ENCODE results near the gene MAPK8. TPM values are rescaled to one million over a fixed set of nuclear protein-coding genes. Genes with fewer than 3 reads are reported as not detected.

MAPK8 gene
- total RNA-seq, 4 donors from 2014 or later, result 13.6 to 182 (median 41.7) TPM

- no peaks in the 10 kb centered on the region for H3K27me3 ChIP-seq
- H3K4me3 ChIP-seq, result no peak overlapping the region
- TF ChIP-seq POLR2A (IDR thresholded peaks at IDR 0.05), result no peak
- no peak for TF ChIP-seq CTCF (IDR thresholded peaks at IDR 0.05)
- intact Hi-C loops (cut with DNase I; ENCODE audit: low total_unique reads), result no loop called here
- no peaks in the 10 kb centered on the region for H3K9me3 ChIP-seq
- H3K4me1 ChIP-seq, result no peaks in the 10 kb centered on the region
- H3K36me3 ChIP-seq, result peaks cover 0 to 2% of the 10 kb centered on the region in 2 donors
- DNase-seq, result no peak
- no peak overlapping the region for H3K27ac ChIP-seq
These were observed 93.1 kb downstream of the MAPK8 start for GRCh38 chr10:48399551-48399950.

GRCh38 chr10:48400129-48400849, 93.8 kb downstream of the MAPK8 start:
- no peak for TF ChIP-seq CTCF (IDR thresholded peaks at IDR 0.05)
- TF ChIP-seq POLR2A (IDR thresholded peaks at IDR 0.05), result no peak

GRCh38 chr10:48400850-48401220, 94.4 kb downstream of the MAPK8 start:
- H3K4me3 ChIP-seq, result no peak overlapping the region
- no peak overlapping the region for H3K27ac ChIP-seq
- no peaks in the 10 kb centered on the region for H3K9me3 ChIP-seq
- no peak for DNase-seq
- intact Hi-C loops (cut with DNase I; ENCODE audit: low total_unique reads), result no loop called here
- no peaks in the 10 kb centered on the region for H3K36me3 ChIP-seq
- no peak for TF ChIP-seq CTCF (IDR thresholded peaks at IDR 0.05)
- no peak for TF ChIP-seq POLR2A (IDR thresholded peaks at IDR 0.05)
- H3K27me3 ChIP-seq, result no peaks in the 10 kb centered on the region
- no peaks in the 10 kb centered on the region for H3K4me1 ChIP-seq

More at GRCh38 chr10:48400129-48400849, 93.8 kb downstream of the MAPK8 start:
- Histone ChIP-seq H3K27ac (no peak overlapping the region), H3K4me3 (no peak overlapping the region), H3K36me3 (no peaks in the 10 kb centered on the region), H3K27me3 (no peaks in the 10 kb centered on the region), H3K9me3 (no peaks in the 10 kb centered on the region), H3K4me1 (no peaks in the 10 kb centered on the region)
- DNase-seq, result no peak
- intact Hi-C loops (cut with DNase I; ENCODE audit: low total_unique reads), result no loop called here

- no peaks in the 10 kb centered on the region for H3K27me3 ChIP-seq
- intact Hi-C loops (cut with DNase I; ENCODE audit: low total_unique reads), result no loop called here
- no peak overlapping the region for H3K4me3 ChIP-seq
- TF ChIP-seq CTCF (IDR thresholded peaks at IDR 0.05) (no peak), POLR2A (IDR thresholded peaks at IDR 0.05) (no peak)
- H3K9me3 ChIP-seq, result no peaks in the 10 kb centered on the region
- no peak overlapping the region for H3K27ac ChIP-seq
- DNase-seq, result no peak
- no peaks in the 10 kb centered on the region for H3K4me1 ChIP-seq
- H3K36me3 ChIP-seq, result no peaks in the 10 kb centered on the region
These were observed 98.2 kb downstream of the MAPK8 start for GRCh38 chr10:48404646-48405045.

- DNase-seq, result no peak
- intact Hi-C loops (cut with DNase I; ENCODE audit: low total_unique reads), result no loop called here
- no peaks in the 10 kb centered on the region for H3K4me1 ChIP-seq
- no peaks in the 10 kb centered on the region for H3K27me3 ChIP-seq
- no peaks in the 10 kb centered on the region for H3K36me3 ChIP-seq
- no peak overlapping the region for H3K4me3 ChIP-seq
- no peak overlapping the region for H3K27ac ChIP-seq
- TF ChIP-seq POLR2A (IDR thresholded peaks at IDR 0.05) (no peak), CTCF (IDR thresholded peaks at IDR 0.05) (no peak)
- H3K9me3 ChIP-seq, result no peaks in the 10 kb centered on the region
These were observed 99.7 kb downstream of the MAPK8 start for GRCh38 chr10:48406204-48406603.
